Suprapubic skin (tissue), 4 donors: ENCODE measurements around the gene OGDHL.

ENCODE experiments used
- POLR2A ChIP-seq, 2 donors: fragments of 450-650 bp; IDR thresholded peaks; one replicate each; pipeline ENCODE4 v1.6.1; 2017; ENCODE audit warnings: antibody characterized with exemption in 2 of 2, mild to moderate bottlenecking in 2 of 2, moderate library complexity in 2 of 2
- POLR2AphosphoS5 ChIP-seq, 3 donors: sonication (generic); formaldehyde crosslinking; IDR thresholded peaks; one replicate each; pipeline ENCODE4 v1.6.1; 2017; ENCODE audit warnings: antibody characterized with exemption in 3 of 3
- TF ChIP-seq, protein P1 (sequence below), 2 donors: fragments of 200-600 bp in 1 of 2; fragments of 450-650 bp in 1 of 2; sonication (generic) in 1 of 2; IDR thresholded peaks; one replicate each; pipeline ENCODE4 v1.5.1; 2016 to 2019; ENCODE audit warnings: antibody characterized with exemption in 2 of 2, mild to moderate bottlenecking in 1 of 2, moderate library complexity in 1 of 2

DNA sequence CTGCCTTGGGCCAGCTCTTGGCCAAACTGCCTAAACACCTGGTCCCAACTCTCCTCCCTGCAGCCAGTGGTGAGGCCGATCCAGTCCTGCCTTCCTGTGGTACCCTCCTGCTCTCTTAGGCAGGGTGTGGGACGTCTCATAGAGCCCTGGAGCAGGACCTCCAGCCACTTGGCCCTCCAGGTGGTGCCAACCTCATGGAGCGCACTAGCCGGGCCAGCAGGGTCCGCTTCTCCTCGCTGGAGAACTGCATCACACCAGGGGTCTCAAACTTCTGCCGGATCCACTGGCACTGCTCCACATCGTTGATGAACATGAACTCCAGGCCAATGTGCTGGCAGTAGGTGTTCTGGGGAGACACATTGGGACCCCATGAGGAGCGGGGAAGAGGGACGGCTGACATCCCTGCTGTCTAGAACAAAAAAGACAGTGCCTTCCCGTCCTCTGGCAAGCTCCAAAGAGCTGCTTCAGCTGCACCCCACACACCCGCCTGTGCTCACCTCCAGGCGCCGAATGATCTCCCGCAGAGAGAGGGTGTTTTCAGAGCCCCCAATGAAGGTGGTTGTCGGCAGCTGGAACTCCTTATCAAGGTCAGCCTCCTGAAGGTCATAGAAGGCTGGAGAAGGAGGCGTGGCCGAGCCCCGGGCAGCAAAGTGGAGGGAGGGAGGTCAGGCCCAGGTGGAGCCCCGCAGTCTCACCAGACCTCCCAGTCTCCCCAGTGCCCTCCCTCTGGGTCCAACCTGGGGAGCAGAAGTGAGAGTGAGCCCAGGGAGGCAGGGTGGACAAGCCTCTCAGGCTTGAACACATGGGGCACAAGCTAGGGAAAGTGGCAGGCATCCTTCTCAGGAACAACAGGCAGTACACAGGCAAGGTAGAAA, 10.2 kb downstream of the OGDHL start:
- TF ChIP-seq POLR2AphosphoS5 (IDR thresholded peaks at IDR 0.05) (no peak), POLR2A (IDR thresholded peaks at IDR 0.05) (no peak)
- TF ChIP-seq, protein P1, sequence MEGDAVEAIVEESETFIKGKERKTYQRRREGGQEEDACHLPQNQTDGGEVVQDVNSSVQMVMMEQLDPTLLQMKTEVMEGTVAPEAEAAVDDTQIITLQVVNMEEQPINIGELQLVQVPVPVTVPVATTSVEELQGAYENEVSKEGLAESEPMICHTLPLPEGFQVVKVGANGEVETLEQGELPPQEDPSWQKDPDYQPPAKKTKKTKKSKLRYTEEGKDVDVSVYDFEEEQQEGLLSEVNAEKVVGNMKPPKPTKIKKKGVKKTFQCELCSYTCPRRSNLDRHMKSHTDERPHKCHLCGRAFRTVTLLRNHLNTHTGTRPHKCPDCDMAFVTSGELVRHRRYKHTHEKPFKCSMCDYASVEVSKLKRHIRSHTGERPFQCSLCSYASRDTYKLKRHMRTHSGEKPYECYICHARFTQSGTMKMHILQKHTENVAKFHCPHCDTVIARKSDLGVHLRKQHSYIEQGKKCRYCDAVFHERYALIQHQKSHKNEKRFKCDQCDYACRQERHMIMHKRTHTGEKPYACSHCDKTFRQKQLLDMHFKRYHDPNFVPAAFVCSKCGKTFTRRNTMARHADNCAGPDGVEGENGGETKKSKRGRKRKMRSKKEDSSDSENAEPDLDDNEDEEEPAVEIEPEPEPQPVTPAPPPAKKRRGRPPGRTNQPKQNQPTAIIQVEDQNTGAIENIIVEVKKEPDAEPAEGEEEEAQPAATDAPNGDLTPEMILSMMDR (IDR thresholded peaks at IDR 0.05): no peak
